ENCODE measurements around the gene AGAP3.

Gene AGAP3

DNA sequence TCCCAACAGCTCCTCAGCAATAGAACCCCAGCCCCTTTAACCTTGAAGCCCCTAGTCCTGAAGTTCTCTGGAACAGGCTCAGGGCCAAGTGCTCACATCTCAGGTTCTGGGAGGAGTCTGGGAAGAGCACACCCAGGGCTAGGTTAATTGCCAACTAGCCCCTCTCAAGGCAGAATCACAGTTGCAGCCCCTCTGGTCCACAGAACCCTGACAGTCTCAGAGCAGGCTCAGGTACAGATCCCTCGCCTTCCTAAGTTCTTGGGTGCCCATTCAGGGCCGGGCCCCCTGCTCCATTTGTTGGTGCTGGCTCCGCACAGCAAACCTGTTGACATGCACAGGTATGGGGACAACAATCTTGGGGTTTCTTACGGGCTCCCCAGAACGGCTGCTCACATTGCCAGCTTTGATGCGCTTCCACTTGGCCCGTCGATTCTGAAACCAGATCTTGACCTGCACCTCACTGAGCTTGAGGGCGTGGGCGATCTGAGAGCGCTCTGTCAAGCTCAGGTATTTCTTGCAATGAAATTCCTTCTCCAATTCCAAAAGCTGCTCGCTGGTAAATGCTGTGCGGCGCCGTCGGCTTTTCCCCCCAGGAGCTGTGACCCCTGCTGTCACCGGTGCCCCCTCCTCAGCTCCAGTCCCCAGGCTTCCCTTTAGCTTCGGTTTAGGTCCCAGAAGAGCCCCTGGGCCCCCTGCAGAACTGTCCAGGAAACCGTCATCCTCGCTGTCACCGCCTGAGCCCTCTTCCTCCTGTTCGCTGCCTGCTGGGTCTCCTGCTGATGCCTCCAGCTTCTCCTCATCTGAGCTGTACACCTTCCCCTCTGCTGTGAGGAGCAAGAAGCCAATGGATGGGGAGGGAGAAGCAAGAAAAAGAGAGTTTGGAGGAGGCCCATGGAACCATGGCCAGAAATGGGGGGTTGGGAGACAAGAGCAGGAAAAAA lies 62.3 kb downstream of the AGAP3 start:
- TF ChIP-seq SIN3A (IDR thresholded peaks at IDR 0.05; ENCODE audit: borderline replicate concordance, insufficient read depth, low read length) (no peak), TAF1 (IDR thresholded peaks at IDR 0.05; ENCODE audit: borderline replicate concordance, insufficient read depth, low read length) (no peak), POLR2AphosphoS5 (IDR thresholded peaks at IDR 0.05; ENCODE audit: low read depth, low read length) (no peak), FOXP2 (optimal IDR thresholded peaks at IDR 0.05; ENCODE audit: borderline replicate concordance, extremely low read depth, extremely low read length, insufficient read depth) (no peak)
- TF ChIP-seq, protein P1, sequence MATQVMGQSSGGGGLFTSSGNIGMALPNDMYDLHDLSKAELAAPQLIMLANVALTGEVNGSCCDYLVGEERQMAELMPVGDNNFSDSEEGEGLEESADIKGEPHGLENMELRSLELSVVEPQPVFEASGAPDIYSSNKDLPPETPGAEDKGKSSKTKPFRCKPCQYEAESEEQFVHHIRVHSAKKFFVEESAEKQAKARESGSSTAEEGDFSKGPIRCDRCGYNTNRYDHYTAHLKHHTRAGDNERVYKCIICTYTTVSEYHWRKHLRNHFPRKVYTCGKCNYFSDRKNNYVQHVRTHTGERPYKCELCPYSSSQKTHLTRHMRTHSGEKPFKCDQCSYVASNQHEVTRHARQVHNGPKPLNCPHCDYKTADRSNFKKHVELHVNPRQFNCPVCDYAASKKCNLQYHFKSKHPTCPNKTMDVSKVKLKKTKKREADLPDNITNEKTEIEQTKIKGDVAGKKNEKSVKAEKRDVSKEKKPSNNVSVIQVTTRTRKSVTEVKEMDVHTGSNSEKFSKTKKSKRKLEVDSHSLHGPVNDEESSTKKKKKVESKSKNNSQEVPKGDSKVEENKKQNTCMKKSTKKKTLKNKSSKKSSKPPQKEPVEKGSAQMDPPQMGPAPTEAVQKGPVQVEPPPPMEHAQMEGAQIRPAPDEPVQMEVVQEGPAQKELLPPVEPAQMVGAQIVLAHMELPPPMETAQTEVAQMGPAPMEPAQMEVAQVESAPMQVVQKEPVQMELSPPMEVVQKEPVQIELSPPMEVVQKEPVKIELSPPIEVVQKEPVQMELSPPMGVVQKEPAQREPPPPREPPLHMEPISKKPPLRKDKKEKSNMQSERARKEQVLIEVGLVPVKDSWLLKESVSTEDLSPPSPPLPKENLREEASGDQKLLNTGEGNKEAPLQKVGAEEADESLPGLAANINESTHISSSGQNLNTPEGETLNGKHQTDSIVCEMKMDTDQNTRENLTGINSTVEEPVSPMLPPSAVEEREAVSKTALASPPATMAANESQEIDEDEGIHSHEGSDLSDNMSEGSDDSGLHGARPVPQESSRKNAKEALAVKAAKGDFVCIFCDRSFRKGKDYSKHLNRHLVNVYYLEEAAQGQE (IDR thresholded peaks at IDR 0.05; ENCODE audit: insufficient read depth in 1 of 2, low read depth in 2 of 2, low read length in 2 of 2): no peak

DNA sequence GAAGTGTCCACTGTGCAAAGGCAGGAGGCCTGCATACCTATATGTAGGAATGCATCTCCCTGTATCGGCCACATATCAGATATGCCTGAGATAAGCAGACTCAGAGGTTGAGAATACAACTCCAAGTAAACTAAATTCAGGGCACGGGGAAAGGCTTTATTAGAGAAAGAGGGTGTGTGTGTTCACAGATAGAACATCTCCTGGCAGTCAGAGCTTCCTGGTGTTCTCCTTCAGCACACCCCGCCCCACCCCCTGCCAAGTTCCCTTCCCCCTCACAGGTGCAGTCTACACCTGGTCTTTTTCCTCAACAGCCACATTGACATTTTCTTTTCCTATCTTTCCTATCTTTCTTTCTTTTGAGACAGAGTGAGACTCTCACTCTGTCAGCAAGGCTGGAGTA lies 64.1 kb downstream of the AGAP3 start:
- TF ChIP-seq, protein P1 (IDR thresholded peaks at IDR 0.05; ENCODE audit: insufficient read depth in 1 of 2, low read depth in 2 of 2, low read length in 2 of 2): no peak
- TF ChIP-seq SIN3A (IDR thresholded peaks at IDR 0.05; ENCODE audit: borderline replicate concordance, insufficient read depth, low read length) (no peak), TAF1 (IDR thresholded peaks at IDR 0.05; ENCODE audit: borderline replicate concordance, insufficient read depth, low read length) (no peak), FOXP2 (optimal IDR thresholded peaks at IDR 0.05; ENCODE audit: borderline replicate concordance, extremely low read depth, extremely low read length, insufficient read depth) (no peak), POLR2AphosphoS5 (IDR thresholded peaks at IDR 0.05; ENCODE audit: low read depth, low read length) (no peak)

DNA sequence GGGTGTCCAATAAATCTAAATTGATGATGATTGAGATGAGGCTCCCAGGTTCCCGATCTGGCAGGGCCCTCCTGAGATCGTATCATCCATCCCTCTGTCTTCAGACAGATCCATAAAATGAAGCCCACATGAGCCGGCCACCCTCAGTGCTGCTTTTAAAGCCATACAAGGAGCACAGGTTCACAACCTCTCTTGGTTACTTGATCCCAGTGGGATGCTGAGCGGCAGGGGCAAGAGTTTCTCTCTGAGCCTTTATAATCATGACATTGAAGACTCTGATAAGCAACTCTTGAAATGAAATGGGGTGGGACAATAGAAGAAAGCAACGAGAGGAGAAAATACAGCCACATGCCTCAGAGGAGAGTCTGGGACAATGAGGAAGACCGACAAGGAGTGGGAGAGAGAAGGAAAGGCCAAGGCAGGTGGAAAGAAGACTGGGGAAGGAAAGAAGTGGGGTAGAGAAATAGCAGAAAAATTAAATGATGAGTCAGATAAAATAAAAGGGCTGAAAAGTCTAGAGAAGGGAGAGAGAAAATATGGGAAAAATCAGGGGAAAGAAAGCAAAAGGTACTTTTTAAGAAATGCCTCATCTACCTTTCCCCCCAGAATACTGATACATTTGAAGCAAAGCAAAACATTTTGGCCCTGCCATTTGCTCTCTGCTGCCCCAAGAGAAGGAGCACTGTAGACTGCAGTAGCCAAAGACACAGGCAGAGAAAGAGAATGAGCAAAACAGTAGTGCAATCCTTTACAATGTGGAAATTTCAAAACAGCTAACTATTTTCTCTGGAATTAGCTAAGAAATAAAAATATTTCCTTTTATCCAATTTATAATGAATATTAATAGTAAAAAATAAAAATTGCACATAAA lies 66.6 kb downstream of the AGAP3 start:
- TF ChIP-seq SIN3A (IDR thresholded peaks at IDR 0.05; ENCODE audit: borderline replicate concordance, insufficient read depth, low read length) (no peak), TAF1 (IDR thresholded peaks at IDR 0.05; ENCODE audit: borderline replicate concordance, insufficient read depth, low read length) (no peak), POLR2AphosphoS5 (IDR thresholded peaks at IDR 0.05; ENCODE audit: low read depth, low read length) (no peak), FOXP2 (optimal IDR thresholded peaks at IDR 0.05; ENCODE audit: borderline replicate concordance, extremely low read depth, extremely low read length, insufficient read depth) (no peak)
- TF ChIP-seq, protein P1 (IDR thresholded peaks at IDR 0.05; ENCODE audit: insufficient read depth in 1 of 2, low read depth in 2 of 2, low read length in 2 of 2): no peak

DNA sequence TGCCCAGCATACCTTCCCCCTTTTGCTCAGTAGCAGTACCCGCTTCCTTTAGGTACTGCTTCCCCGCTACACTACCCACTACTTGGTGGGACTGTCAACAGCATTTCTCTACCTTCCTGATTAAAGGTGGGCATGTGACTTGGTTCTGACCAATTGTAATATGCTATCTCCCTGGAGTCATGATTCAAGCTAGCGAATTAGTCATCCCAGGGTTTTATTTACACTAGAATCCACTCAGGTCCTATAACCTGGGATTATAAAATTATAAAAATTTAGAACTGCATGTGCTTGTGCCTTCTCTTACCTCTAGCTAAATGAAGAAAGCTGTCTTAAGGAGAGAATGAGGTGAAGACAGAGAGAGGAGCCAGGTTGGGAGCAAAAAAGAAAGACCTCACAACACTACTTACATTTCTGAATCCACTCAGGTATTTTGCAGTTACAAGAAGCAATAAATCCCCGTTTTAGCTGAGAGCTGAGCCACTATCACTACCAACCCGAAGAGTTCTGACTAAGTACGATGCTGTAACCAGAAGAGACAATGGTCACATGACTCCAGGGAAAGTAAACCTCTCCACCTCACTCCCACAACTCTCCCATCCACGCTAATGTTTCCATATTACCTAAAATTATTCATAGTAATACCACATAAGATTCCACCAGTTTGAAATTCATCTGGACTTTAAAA lies 71.5 kb downstream of the AGAP3 start:
- no peak for TF ChIP-seq TAF1 (IDR thresholded peaks at IDR 0.05; ENCODE audit: borderline replicate concordance, insufficient read depth, low read length)
- TF ChIP-seq, protein P1 (IDR thresholded peaks at IDR 0.05; ENCODE audit: insufficient read depth in 1 of 2, low read depth in 2 of 2, low read length in 2 of 2): no peak
- no peak for TF ChIP-seq POLR2AphosphoS5 (IDR thresholded peaks at IDR 0.05; ENCODE audit: low read depth, low read length)
- no peak for TF ChIP-seq SIN3A (IDR thresholded peaks at IDR 0.05; ENCODE audit: borderline replicate concordance, insufficient read depth, low read length)
- TF ChIP-seq FOXP2 (optimal IDR thresholded peaks at IDR 0.05; ENCODE audit: borderline replicate concordance, extremely low read depth, extremely low read length, insufficient read depth): no peak

Data from PFSK-1 (cell line).